ENCODE results near the gene ZNF497. TPM values are rescaled to one million over a fixed set of nuclear protein-coding genes. Genes with fewer than 3 reads are reported as not detected.

Gene ZNF497
- total and polyA plus RNA-seq, 9 of the 15 experiments (the other 6 are each of a cell fraction or from before 2014, with no cell fraction given) = 0.06 to 0.98 (median 0.44) TPM; not detected in 1

GRCh38 chr19:58400916-58401839, 38.6 kb upstream of the ZNF497 start (continued):
- TF ChIP-seq FOXP4 (CRISPR knock-in tag; IDR thresholded peaks at IDR 0.05; ENCODE audit: borderline replicate concordance) = 0 out of 2 replicates have a peak, but pooled peaks have one; percentile 33
- peak; percentile 24; the same call in 1 of the 2 replicates for TF ChIP-seq ZNF445 (CRISPR knock-in tag; IDR thresholded peaks at IDR 0.05; ENCODE audit: low read depth)
- TF ChIP-seq ZSCAN29 (IDR thresholded peaks at IDR 0.05) = no peak
- TF ChIP-seq NCOA1 (IDR thresholded peaks at IDR 0.05; ENCODE audit: low read depth) = no peak
- TF ChIP-seq HMGN3 (IDR thresholded peaks at IDR 0.05; ENCODE audit: borderline replicate concordance, extremely low read depth, insufficient read length, low read depth, low read length) = peak; percentile 54
- TF ChIP-seq ZNF263 (CRISPR knock-in tag; IDR thresholded peaks at IDR 0.05; ENCODE audit: borderline replicate concordance) = no peak; the same call in 1 of the 2 replicates
- no peak for TF ChIP-seq ELK3 (CRISPR knock-in tag; IDR thresholded peaks at IDR 0.05)
- no peak for TF ChIP-seq KLF10 (CRISPR knock-in tag; IDR thresholded peaks at IDR 0.05)
- TF ChIP-seq MYNN (IDR thresholded peaks at IDR 0.05) = peak; percentile 89; the same call in 1 of the 2 replicates
- no peak for TF ChIP-seq MYNN (CRISPR knock-in tag; IDR thresholded peaks at IDR 0.05)
- no peak for TF ChIP-seq ASH1L (IDR thresholded peaks at IDR 0.05; ENCODE audit: borderline replicate concordance, low read depth, partially characterized antibody)
- 0 out of 2 replicates have a peak, but pooled peaks have one; percentile 48 for TF ChIP-seq MYC (IDR thresholded peaks at IDR 0.05; ENCODE audit: low read depth, low read length)
- no peak for TF ChIP-seq MYC (CRISPR knock-in tag; IDR thresholded peaks at IDR 0.05; ENCODE audit: borderline replicate concordance, low read depth)
- no peak for TF ChIP-seq ARNT (IDR thresholded peaks at IDR 0.05)
- no peak for TF ChIP-seq SNIP1 (IDR thresholded peaks at IDR 0.05; ENCODE audit: low read depth)
- TF ChIP-seq MED1 (CRISPR knock-in tag; IDR thresholded peaks at IDR 0.05; ENCODE audit: borderline replicate concordance) = no peak
- TF ChIP-seq HNRNPLL (IDR thresholded peaks at IDR 0.05; ENCODE audit: low read depth, low read length, poor library complexity, severe bottlenecking) = peak; percentile 95
- no peak for TF ChIP-seq POLR3G (IDR thresholded peaks at IDR 0.05; ENCODE audit: extremely low read depth, insufficient read length, insufficient replicate concordance)
- TF ChIP-seq, protein P1, sequence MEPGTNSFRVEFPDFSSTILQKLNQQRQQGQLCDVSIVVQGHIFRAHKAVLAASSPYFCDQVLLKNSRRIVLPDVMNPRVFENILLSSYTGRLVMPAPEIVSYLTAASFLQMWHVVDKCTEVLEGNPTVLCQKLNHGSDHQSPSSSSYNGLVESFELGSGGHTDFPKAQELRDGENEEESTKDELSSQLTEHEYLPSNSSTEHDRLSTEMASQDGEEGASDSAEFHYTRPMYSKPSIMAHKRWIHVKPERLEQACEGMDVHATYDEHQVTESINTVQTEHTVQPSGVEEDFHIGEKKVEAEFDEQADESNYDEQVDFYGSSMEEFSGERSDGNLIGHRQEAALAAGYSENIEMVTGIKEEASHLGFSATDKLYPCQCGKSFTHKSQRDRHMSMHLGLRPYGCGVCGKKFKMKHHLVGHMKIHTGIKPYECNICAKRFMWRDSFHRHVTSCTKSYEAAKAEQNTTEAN (CRISPR knock-in tag; IDR thresholded peaks at IDR 0.05) = no peak
- peak; percentile 72 for TF ChIP-seq FIP1L1 (IDR thresholded peaks at IDR 0.05; ENCODE audit: low read depth, low read length, poor library complexity, severe bottlenecking)
- no peak for TF ChIP-seq ZNF644 (tag; IDR thresholded peaks at IDR 0.05; ENCODE audit: low read depth)
- TF ChIP-seq, protein P2, sequence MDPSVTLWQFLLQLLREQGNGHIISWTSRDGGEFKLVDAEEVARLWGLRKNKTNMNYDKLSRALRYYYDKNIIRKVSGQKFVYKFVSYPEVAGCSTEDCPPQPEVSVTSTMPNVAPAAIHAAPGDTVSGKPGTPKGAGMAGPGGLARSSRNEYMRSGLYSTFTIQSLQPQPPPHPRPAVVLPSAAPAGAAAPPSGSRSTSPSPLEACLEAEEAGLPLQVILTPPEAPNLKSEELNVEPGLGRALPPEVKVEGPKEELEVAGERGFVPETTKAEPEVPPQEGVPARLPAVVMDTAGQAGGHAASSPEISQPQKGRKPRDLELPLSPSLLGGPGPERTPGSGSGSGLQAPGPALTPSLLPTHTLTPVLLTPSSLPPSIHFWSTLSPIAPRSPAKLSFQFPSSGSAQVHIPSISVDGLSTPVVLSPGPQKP (CRISPR knock-in tag; IDR thresholded peaks at IDR 0.05) = no peak
- no peak for TF ChIP-seq ZNF146 (CRISPR knock-in tag; IDR thresholded peaks at IDR 0.05; ENCODE audit: unreplicated experiment)

Data from K562 (cell line).